ENCODE measurements around the gene CEP164. TPM values are rescaled to one million over a fixed set of nuclear protein-coding genes. Genes with fewer than 3 reads are reported as not detected.

Gene CEP164
- total RNA-seq, 4 donors from 2014 or later = 22.8 to 56.7 (median 29.7) TPM

DNA sequence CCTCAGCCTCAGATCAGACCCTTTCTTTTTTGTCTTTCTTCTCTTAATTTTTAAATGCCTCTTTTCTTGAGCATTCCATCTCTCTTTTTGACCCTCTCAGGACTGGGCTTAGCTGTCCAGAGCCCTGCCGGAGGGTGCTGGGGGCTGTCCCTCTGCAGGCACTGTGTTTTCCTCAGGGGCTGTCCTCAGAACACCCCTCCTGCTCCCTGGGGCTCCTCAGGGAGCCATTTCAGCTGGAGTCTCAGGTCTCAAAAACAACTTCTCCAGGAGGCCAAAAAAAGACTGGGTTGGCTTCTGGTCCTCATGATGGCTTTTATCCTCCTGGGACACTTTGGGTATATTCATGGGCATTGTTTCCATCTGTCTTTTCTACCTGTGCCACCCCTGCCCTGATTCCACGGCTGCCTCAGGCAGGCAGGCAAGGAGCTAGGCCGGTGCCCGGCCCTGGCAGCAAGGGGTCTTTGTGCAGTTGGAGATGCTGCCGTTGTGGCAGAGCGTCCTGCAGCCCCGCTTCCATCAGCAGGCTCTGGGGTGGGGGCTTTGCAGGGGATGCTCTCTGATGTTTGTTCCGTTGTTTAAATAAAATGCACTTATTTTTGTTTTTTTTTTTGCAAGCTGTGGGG, 85.1 kb downstream of the CEP164 start:
- peaks cover 54% of the 10 kb centered on the region for H3K36me3 ChIP-seq
- no peaks in the 10 kb centered on the region for H3K9me3 ChIP-seq
- TF ChIP-seq POLR2AphosphoS5 (IDR thresholded peaks at IDR 0.05) (no peak), POLR2A (IDR thresholded peaks at IDR 0.05) (no peak), EP300 (IDR thresholded peaks at IDR 0.05) (no peak)
- TF ChIP-seq, protein P1, sequence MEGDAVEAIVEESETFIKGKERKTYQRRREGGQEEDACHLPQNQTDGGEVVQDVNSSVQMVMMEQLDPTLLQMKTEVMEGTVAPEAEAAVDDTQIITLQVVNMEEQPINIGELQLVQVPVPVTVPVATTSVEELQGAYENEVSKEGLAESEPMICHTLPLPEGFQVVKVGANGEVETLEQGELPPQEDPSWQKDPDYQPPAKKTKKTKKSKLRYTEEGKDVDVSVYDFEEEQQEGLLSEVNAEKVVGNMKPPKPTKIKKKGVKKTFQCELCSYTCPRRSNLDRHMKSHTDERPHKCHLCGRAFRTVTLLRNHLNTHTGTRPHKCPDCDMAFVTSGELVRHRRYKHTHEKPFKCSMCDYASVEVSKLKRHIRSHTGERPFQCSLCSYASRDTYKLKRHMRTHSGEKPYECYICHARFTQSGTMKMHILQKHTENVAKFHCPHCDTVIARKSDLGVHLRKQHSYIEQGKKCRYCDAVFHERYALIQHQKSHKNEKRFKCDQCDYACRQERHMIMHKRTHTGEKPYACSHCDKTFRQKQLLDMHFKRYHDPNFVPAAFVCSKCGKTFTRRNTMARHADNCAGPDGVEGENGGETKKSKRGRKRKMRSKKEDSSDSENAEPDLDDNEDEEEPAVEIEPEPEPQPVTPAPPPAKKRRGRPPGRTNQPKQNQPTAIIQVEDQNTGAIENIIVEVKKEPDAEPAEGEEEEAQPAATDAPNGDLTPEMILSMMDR (IDR thresholded peaks at IDR 0.05) = no peak
- no peaks in the 10 kb centered on the region for H3K4me1 ChIP-seq
- H3K27ac ChIP-seq = no peak overlapping the region
- 89% methylated on average over 8 of the region's 8 CpGs for WGBS
- H3K4me3 ChIP-seq = no peak overlapping the region
- DNase-seq (ENCODE audit: low spot score in 2 of 2) = peak; percentile 19 to 40
- no peaks in the 10 kb centered on the region for H3K27me3 ChIP-seq

DNA sequence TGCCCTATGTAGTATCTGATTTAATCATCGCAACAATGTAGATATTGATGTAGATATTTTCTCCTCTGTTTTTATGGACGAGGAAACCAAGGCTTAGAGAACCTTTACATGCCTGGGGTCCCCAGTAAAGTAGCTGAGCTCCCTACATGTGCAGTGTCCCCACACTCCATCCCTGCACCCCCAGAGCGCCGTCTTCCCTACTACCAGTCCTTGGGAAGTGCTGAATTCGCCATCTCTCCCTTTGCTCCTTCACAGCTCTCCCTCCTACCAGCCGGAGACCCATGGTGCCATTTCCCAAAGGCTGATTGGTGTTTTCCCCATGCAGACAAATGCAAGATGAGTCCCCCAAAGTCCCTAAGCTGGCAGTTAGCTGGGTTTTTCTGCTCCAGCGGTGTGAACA, 86.0 kb downstream of the CEP164 start:
- peak; percentile 17 to 60 for DNase-seq (ENCODE audit: low spot score in 2 of 2)
- WGBS = 98% methylated on average over 7 of the region's 7 CpGs

DNA sequence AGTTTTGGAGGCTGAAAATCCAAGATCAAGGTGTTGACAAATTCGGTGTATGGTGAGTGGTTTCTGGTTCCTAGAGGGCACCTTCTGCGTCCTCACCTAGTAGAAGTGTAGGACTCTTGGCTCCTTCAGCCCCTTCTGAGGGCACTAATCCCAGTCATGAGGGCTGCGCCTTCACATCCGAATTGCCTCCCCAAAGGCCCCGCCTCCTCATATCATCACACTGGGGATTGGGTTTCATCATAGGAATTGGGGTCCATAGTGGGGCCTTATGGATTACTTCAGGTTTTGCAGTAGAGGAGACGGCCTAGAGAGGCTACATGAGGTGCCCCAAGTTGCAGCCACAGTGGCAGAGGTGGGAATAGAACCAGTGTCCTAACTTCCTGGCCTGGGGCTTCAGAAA, 87.1 kb downstream of the CEP164 start:
- TF ChIP-seq POLR2AphosphoS5 (IDR thresholded peaks at IDR 0.05) = no peak
- TF ChIP-seq EP300 (IDR thresholded peaks at IDR 0.05) = no peak
- no peak for TF ChIP-seq POLR2A (IDR thresholded peaks at IDR 0.05)
- TF ChIP-seq, protein P1 (IDR thresholded peaks at IDR 0.05) = no peak
- 95% methylated on average over 5 of the region's 6 CpGs for WGBS
- Histone ChIP-seq H3K4me1 (no peaks in the 10 kb centered on the region), H3K36me3 (peaks cover 34% of the 10 kb centered on the region), H3K27ac (no peak overlapping the region), H3K27me3 (no peaks in the 10 kb centered on the region), H3K4me3 (no peak overlapping the region), H3K9me3 (no peaks in the 10 kb centered on the region)
- DNase-seq (ENCODE audit: low spot score in 2 of 2) = peak in 1 of 2 donors; percentile 31

More for the DNA sequence above, 86.0 kb downstream of the CEP164 start:
- Histone ChIP-seq H3K9me3 (no peaks in the 10 kb centered on the region), H3K27me3 (no peaks in the 10 kb centered on the region), H3K4me1 (no peaks in the 10 kb centered on the region), H3K36me3 (peaks cover 45% of the 10 kb centered on the region), H3K27ac (no peak overlapping the region), H3K4me3 (no peak overlapping the region)
- TF ChIP-seq, protein P1 (IDR thresholded peaks at IDR 0.05) = no peak
- TF ChIP-seq EP300 (IDR thresholded peaks at IDR 0.05) (no peak), POLR2AphosphoS5 (IDR thresholded peaks at IDR 0.05) (no peak), POLR2A (IDR thresholded peaks at IDR 0.05) (no peak)

DNA sequence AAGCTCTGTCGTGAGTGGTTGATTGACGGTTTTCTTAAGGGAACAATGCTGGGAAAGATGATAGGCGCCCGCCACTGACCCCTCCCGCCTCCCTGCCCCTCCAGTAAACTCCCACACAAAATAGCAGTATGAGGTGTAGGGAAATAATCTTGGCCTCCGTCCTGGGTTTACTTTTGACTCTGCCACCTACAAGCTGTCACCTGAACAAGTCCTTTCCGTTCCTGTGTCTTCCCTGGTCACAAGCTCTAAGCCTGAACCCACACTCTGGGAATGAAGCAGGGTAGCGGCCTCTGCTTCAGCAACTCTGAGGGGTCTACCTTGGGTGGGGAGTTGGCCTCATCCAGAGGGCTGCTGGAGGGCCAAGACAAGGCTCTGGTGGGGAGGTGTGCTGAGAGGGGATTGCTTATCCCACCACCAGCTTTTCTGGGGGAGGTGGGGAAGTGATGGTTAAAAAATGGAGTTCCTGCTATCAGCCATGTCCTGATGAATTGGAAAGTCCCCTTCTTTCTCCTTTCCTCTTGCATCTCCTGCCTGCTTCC, 87.8 kb downstream of the CEP164 start:
- TF ChIP-seq EP300 (IDR thresholded peaks at IDR 0.05) = no peak
- no peak for TF ChIP-seq POLR2AphosphoS5 (IDR thresholded peaks at IDR 0.05)
- TF ChIP-seq, protein P1 (IDR thresholded peaks at IDR 0.05) = no peak
- TF ChIP-seq POLR2A (IDR thresholded peaks at IDR 0.05) = no peak
- Histone ChIP-seq H3K4me1 (no peaks in the 10 kb centered on the region), H3K27ac (no peak overlapping the region), H3K27me3 (no peaks in the 10 kb centered on the region), H3K36me3 (peaks cover 28% of the 10 kb centered on the region), H3K4me3 (no peak overlapping the region), H3K9me3 (no peaks in the 10 kb centered on the region)
- peak in 1 of 2 donors; percentile 28 for DNase-seq (ENCODE audit: low spot score in 2 of 2)
- 77% methylated on average over 8 of the region's 8 CpGs for WGBS

DNA sequence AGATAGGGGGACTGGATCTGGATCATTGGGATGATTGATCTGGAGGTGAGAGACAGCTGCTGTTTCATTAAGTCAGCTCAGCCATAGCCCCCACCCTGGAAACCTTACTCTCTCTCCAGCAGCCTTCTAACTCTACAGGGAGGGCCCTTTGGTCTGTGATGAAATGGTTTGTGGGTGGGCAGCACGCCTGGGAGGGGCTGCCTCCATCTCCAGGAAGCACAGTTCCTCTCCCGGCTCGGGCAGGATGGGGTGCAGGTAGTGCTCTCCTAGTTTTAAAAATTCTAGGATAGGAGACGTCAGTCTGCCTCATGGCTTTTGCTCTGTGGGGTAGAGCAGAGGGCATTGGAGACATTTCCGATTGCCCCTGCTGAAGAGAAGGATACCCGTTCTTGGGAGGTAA, 89.7 kb downstream of the CEP164 start:
- DNase-seq (ENCODE audit: low spot score in 2 of 2) = peak in 1 of 2 donors; percentile 26
- Histone ChIP-seq H3K4me1 (no peaks in the 10 kb centered on the region), H3K36me3 (peaks cover 10% of the 10 kb centered on the region), H3K27me3 (no peaks in the 10 kb centered on the region), H3K9me3 (no peaks in the 10 kb centered on the region), H3K4me3 (no peak overlapping the region), H3K27ac (no peak overlapping the region)
- WGBS = 55% methylated on average over 6 of the region's 6 CpGs
- TF ChIP-seq POLR2AphosphoS5 (IDR thresholded peaks at IDR 0.05) (no peak), POLR2A (IDR thresholded peaks at IDR 0.05) (no peak), EP300 (IDR thresholded peaks at IDR 0.05) (no peak)
- TF ChIP-seq, protein P1 (IDR thresholded peaks at IDR 0.05) = no peak
